ENCODE data around the gene RIC8B. TPM values are rescaled to one million over a fixed set of nuclear protein-coding genes. Genes with fewer than 3 reads are reported as not detected.
"Not testable (repeated sequence)": the region's sequence is repeated elsewhere in the genome, so short reads cannot be mapped to it uniquely, and the experiment has no call there.

The RIC8B gene
- total RNA-seq (2021) (9.0 and 14.9 TPM in 2 replicates), Bru-seq, nascent RNA (percentile 76 among the genes with signal in this experiment), BruChase-seq, experiment 1, labeled RNA remaining after a 2-hour chase (percentile 67 among the genes with signal in this experiment), BruChase-seq, experiment 2, labeled RNA remaining after a 6-hour chase (percentile 54 among the genes with signal in this experiment)
- long read RNA-seq, full-length matches to known transcripts, result 11 of 21 reads
- long read RNA-seq, partial matches to known transcripts, result 4 of 21 reads
- long read RNA-seq, other reads (novel, unspliced or antisense), result 6 of 21 reads

- Histone ChIP-seq H3K79me2 (ENCODE audit: low read depth) (peaks cover 43% of the 10 kb centered on the region), H3K36me3 (ENCODE audit: low read depth) (no peaks in the 10 kb centered on the region), H3K9me2 (ENCODE audit: insufficient read depth) (no peaks in the 10 kb centered on the region), H2AFZ (peak within 1 kb of the TSS; percentile 91), H4K20me1 (ENCODE audit: insufficient read depth) (no peaks in the 10 kb centered on the region), H3K4me1 (replicated peaks; ENCODE audit: insufficient read depth) (peaks cover 28% of the 10 kb centered on the region), H3K4me2 (peak within 1 kb of the TSS; percentile 81), H3K4me3 (peak within 1 kb of the TSS; percentile 93), H3F3A (ENCODE audit: insufficient read depth, low read depth) (no peaks in the 10 kb centered on the region), H3K9me3 (ENCODE audit: insufficient read depth, low read depth) (no peaks in the 10 kb centered on the region), H3K27ac (peak within 1 kb of the TSS; percentile 78), H3K27me3 (ENCODE audit: insufficient read depth, low read depth) (no peaks in the 10 kb centered on the region)
- CTCF ChIA-PET, result no interaction called here
- DNase-seq, result peak; percentile 93 to 95
- POLR2A ChIA-PET (ENCODE audit: unreplicated experiment), result no interaction called here
- TF ChIP-seq CTCF (conservative IDR thresholded peaks at IDR 0.05) (no peak), EZH2 (IDR thresholded peaks at IDR 0.05; ENCODE audit: low read depth) (no peak)
- no TSS peak for BruUV-seq (replicated peaks)
- intact Hi-C loops (cut with micrococcal nuclease; ENCODE audit: unreplicated experiment), result loop anchor here (5.0 kb wide), 1 partner anchor 318 kb away; the partner anchor contains the start of gene CRY1
These were observed at the start of gene RIC8B for GRCh38 chr12:106774005-106774807. RIC8B (plus strand) TSS chr12:106774682; CDS start chr12:106774746, 64 bp downstream.

- CTCF ChIA-PET, result no interaction called here
- Histone ChIP-seq H3K9me3 (ENCODE audit: insufficient read depth, low read depth) (no peaks in the 10 kb centered on the region; the same call in 1 of the 2 replicates), H3K79me2 (ENCODE audit: low read depth) (no peaks in the 10 kb centered on the region), H3K9me2 (ENCODE audit: insufficient read depth) (0 out of 2 replicates have a peak, but pooled peaks cover 3% of the 10 kb centered on the region), H3F3A (ENCODE audit: insufficient read depth, low read depth) (no peaks in the 10 kb centered on the region), H3K4me3 (no peak overlapping the region), H3K27me3 (ENCODE audit: insufficient read depth, low read depth) (no peaks in the 10 kb centered on the region), H3K4me1 (replicated peaks; ENCODE audit: insufficient read depth) (no peaks in the 10 kb centered on the region), H3K4me2 (no peak overlapping the region), H3K27ac (no peak overlapping the region), H4K20me1 (ENCODE audit: insufficient read depth) (no peaks in the 10 kb centered on the region), H3K36me3 (ENCODE audit: low read depth) (no peaks in the 10 kb centered on the region), H2AFZ (no peak overlapping the region)
- DNase-seq, result no peak
- TF ChIP-seq EZH2 (IDR thresholded peaks at IDR 0.05; ENCODE audit: low read depth), result no peak
- no peak for TF ChIP-seq CTCF (conservative IDR thresholded peaks at IDR 0.05)
- BruUV-seq (replicated peaks), result no TSS peak
- POLR2A ChIA-PET (ENCODE audit: unreplicated experiment), result no interaction called here
- intact Hi-C loops (cut with micrococcal nuclease; ENCODE audit: unreplicated experiment), result no loop called here
These were observed 49.5 kb upstream of the RIC8B start for GRCh38 chr12:106724934-106725333.

GRCh38 chr12:106726603-106727202 lies 47.8 kb upstream of the RIC8B start:
- H3K27ac ChIP-seq; CTCF ChIA-PET; H3K4me2 ChIP-seq; H3F3A ChIP-seq (ENCODE audit: insufficient read depth, low read depth); H3K9me3 ChIP-seq (ENCODE audit: insufficient read depth, low read depth); DNase-seq; H4K20me1 ChIP-seq (ENCODE audit: insufficient read depth); H2AFZ ChIP-seq; H3K4me3 ChIP-seq; H3K4me1 ChIP-seq (replicated peaks; ENCODE audit: insufficient read depth); BruUV-seq (replicated peaks); H3K9me2 ChIP-seq (ENCODE audit: insufficient read depth); H3K79me2 ChIP-seq (ENCODE audit: low read depth); H3K27me3 ChIP-seq (ENCODE audit: insufficient read depth, low read depth); POLR2A ChIA-PET (ENCODE audit: unreplicated experiment); H3K36me3 ChIP-seq (ENCODE audit: low read depth); intact Hi-C loops (cut with micrococcal nuclease; ENCODE audit: unreplicated experiment): not testable (repeated sequence)
